Measurements from ENCODE around the gene TOR4A.

Gene TOR4A

GRCh38 chr9:137271696-137272076 lies 5.8 kb upstream of the TOR4A start:
- DNase-seq (ENCODE audit: low read depth), result no peak

DNA sequence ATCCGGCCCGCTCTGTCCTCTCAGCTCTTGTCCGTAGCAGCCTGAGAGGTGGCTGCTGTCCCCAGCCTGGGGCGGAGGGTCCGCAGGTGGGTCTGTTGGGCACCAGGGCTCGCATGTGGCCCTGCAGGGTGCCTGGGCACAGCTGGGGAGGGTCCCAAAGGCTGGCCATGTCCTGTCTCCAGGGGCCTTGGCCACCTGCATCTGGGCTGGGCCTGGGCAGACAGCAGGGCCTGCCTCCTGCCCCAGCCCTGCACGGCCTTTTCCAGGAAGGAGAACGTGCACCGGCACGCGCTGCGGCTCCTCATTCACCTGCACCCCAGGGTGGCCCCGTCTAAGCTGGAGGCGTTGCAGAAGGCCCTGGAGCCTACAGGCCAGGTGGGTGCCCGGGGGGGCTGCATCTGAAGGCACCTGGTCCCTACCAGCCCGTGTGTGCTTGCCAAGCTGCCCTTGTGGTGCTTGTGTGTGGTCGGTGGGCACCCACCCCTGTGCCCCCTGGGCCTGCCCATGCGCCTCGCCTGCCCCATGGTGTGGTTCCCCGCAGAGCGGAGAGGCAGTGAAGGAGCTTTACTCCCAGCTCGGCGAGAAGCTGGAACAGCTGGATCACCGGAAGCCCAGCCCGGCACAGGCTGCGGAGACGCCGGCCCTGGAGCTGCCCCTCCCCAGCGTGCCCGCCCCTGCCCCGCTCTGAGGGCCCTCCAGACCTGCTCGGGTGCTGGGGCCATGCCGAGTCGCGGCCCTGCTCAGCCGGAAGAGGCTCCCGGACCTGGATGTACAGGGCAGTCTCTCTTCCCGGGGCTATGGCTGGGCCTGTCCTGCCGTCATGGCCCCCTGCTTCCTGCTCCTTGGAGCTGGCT lies 5.1 kb upstream of the TOR4A start:
- DNase-seq (ENCODE audit: low read depth), result no peak

- DNase-seq (ENCODE audit: low read depth), result no peak
Measured at GRCh38 chr9:137273095-137273490, 4.4 kb upstream of the TOR4A start.

- no peak for DNase-seq (ENCODE audit: low read depth)
Measured at GRCh38 chr9:137273611-137274320, 3.8 kb upstream of the TOR4A start.

- no peak for DNase-seq (ENCODE audit: low read depth)
Measured at GRCh38 chr9:137275203-137275587, 2.3 kb upstream of the TOR4A start.

DNA sequence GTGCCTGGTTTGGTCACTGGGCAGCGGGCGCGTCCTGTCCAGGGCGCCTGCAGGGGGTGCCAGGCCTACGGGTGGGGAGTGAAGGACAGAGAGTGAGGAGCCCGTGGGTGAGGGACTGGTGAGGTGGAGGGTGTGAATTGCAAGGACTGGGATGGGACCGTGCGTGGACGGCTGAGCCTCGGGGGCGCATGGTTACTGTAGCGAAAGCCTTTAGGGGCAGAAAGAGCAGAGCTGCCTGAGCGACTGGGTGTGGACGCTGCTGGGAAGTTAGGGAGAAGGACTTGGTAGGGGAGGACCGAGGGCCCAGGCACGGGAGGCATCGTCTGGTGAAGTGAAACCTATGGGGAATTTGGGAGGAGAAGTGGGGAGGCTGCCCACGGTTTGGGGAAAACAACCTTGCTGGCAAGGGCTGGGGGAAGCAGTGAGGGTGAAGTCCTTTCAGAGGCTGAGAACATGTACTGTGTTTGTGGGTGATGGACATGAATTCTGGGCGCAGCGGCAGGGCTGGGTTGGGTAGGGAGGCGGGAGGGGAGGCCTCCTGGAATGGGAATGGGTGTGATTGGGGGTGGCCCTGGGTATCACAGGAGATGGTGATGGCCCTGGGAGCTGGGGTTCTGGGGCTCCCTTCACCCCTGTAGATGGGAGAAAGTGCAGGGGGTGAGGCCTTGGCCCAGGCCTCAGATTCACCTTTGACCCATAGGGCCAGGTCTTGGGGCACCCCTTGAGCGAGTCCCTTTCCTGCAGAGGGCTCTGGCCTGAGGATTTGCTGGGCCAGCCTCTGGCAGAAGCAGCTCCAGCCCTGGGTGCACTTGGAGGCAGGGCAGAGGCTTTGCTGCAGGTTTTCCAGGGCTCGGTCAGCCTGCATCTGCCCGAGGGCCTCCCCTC lies 1.7 kb upstream of the TOR4A start:
- DNase-seq (ENCODE audit: low read depth), result no peak

GRCh38 chr9:137276473-137277328 lies 825 bp upstream of the TOR4A start:
- peak; percentile 51 for DNase-seq (ENCODE audit: low read depth)

DNA sequence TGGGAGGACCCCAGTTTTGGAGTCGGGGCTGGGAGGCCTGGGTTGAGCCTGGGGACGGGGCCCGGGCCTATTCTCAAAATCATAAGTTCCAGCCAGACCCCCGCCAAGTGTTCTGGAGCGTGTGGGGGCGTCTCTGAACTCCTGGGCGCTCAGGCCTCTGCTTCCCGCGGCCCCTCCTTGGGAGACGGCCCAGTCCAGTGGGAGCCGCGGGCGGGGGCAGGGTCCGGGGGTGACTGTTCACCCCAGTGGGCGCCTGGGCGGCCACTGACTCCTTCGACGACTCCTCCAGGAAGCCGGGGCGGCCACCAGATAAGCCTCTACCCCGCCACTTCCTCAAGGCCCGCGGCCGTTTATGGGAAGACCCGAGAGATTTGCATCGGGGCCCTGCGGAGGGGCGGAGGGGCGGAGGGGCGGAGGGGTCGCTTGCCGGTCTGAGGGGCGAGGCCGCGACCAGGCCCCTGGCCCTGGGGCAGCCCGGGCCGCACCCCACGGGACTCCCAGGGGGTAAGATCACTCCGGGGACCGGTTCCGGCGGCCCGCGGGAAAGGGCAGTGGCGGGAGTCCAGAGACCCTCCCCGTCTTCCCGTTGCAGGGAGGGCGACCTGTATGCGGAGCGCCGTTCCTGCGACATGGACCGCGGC lies 655 bp downstream of the TOR4A start:
- DNase-seq (ENCODE audit: low read depth), result no peak

DNA sequence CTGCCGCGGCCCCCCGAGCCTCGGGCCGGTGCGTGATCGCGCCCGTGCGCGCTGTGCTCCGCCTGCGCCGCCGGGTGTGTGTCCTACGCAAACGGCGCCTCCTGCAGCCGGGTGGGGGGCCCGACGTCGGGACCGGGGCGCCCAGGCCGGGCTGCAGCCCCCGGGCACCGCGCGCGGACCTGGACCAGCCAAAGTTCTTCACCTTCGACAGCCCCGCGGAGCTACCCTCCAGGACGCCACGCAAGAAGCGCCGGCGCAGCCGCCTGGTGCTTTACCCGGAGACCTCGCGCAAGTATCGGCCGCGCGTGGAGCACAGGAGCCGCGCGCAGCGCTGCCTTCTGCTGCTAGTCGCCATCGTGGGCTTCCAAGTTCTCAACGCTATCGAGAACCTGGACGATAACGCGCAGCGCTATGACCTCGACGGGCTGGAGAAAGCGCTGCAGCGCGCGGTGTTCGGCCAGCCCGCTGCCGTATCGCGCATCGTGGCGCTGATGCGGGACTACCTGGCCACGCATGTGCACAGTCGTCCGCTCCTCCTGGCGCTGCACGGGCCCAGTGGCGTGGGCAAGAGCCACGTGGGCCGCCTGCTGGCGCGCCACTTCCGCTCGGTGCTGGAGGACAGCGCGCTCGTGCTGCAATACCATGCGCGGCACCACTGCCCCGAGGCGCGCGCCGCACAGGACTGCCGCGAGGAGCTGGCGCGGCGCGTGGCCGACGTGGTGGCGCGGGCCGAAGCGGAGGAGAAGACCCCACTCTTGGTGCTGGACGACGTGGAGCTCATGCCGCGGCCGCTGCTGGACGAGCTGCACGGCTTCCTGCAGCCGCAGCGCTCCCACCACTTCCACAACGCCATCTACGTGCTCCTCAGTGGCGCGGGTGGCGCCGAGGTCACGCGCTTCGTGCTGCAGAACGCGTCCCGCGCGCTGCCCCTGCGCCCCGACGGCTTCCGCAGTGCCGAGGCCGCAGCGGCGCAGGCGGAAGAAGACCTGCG lies 1.5 kb downstream of the TOR4A start:
- DNase-seq (ENCODE audit: low read depth), result no peak

GRCh38 chr9:137279741-137280473 lies 2.4 kb downstream of the TOR4A start:
- no peak for DNase-seq (ENCODE audit: low read depth)

- no peak for DNase-seq (ENCODE audit: low read depth)
Measured at GRCh38 chr9:137280474-137281344, 3.2 kb downstream of the TOR4A start.

DNA sequence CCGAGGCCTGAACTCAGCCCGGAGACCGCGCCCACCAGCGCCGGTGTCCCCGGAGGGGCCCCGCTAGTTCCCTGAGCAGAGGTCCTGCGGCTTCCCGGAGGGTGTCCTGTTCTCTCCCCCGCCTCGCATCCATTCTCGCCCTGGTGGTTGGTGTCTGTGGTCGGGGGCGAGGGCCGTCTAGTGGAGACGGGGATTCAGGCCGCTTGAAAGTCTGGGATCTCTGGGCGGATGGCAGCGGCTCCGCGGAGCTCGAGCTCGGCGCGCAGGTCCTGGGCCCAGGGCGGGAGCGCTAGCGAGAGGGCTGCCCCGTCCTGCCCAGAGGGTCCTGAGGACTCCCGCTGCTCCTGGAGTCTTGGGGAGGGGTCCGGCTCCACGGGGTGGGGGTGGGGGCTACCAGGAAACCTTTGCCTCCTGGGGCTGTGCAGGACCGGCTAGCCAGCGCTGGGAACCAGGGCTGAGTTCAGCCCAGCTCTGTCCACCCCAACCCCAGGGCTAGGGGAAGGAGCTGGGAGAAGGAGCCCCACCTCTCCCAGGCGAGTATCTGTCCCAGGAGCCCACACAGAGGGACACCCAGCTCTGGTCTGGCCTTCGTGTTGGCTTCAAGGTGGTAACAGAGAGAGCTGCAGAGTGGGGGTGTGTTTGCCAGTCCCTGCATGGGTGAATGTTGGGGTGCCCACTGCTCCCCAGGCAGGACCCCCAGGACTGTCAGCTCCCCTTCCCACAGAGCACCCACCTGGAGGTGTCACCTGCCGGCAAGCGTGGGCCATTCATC lies 4.0 kb downstream of the TOR4A start:
- DNase-seq (ENCODE audit: low read depth), result no peak

GRCh38 chr9:137286975-137287383 lies 9.5 kb downstream of the TOR4A start:
- peak; percentile 72 for DNase-seq (ENCODE audit: low read depth)

- no peak for DNase-seq (ENCODE audit: low read depth)
Measured at GRCh38 chr9:137293094-137293481, 15.6 kb downstream of the TOR4A start.

- DNase-seq (ENCODE audit: low read depth), result no peak
Measured at GRCh38 chr9:137293482-137294090, 16.1 kb downstream of the TOR4A start.

DNA sequence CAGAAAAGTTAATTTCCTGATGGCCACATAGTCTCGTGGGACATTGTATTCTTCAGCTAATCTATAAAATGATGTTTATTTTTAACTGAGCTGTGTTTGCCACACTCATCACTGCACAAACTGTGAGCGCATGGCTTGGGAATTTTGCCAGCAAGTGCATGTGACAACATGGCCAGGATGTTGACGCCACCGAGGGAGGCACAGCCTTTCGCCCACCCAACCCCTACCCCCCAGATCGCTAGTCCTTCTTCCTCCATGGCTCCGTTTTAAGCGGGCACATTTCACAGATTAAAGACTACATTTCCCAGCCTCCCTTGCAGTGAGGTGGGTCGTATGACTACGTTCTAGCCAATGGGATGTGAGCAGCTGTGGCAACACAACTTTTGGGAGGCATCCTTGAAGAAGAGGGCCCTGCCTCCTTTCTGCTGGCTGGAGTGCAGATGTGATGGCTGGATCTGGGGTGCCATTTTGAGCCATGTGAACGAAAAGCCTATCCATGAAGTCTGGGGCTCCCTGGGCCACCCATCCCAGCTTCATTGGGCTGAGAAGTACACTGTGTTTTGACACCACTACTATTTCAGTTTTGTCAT lies 16.7 kb downstream of the TOR4A start:
- peak; percentile 60 for DNase-seq (ENCODE audit: low read depth)

Measured in iris pigment epithelial cell (primary cell).